HL-60 (cell line): ENCODE measurements around the gene GOLIM4.
"Not testable (repeated sequence)": the region's sequence is repeated elsewhere in the genome, so short reads cannot be mapped to it uniquely, and the experiment has no call there.

Source experiments
- DNase-seq, 2 experiments: peaks; one replicate each; pipeline ENCODE4 v3.0.0-alpha.2; 2010 to 2020; ENCODE audit warnings: low read depth in 1 of 2, low spot score in 1 of 2
- H3K27ac ChIP-seq: fragments of 250-450 bp; sonication (Bioruptor Pico); replicated peaks from 2 replicates; pipeline ENCODE4 v1.5.1; 2020; ENCODE audit warnings: mild to moderate bottlenecking, moderate library complexity
- H3K27me3 ChIP-seq: fragments of 250-450 bp; sonication (Bioruptor Pico); 2 replicates; pipeline ENCODE4 v1.5.1; 2021; ENCODE audit warnings: mild to moderate bottlenecking, moderate library complexity; ENCODE audit not compliant: insufficient read depth, poor library complexity, severe bottlenecking
- H3K4me3 ChIP-seq: replicated peaks from 2 replicates; pipeline ENCODE4 v1.5.1; 2011; ENCODE audit warnings: mild to moderate bottlenecking, control low read depth, low read length; ENCODE audit not compliant: insufficient read depth
- CTCF ChIP-seq: IDR thresholded peaks from one replicate; pipeline ENCODE4 v1.5.1; 2011; ENCODE audit warnings: low read length, control low read depth, inconsistent platforms; ENCODE audit not compliant: insufficient read depth
- GABPA ChIP-seq: IDR thresholded peaks from 2 replicates; pipeline ENCODE4 v1.6.1; 2012; ENCODE audit warnings: low read depth
- POLR2AphosphoS5 ChIP-seq: IDR thresholded peaks from 2 replicates; pipeline ENCODE4 v1.6.1; 2012; ENCODE audit warnings: low read depth
- REST ChIP-seq: IDR thresholded peaks from 2 replicates; pipeline ENCODE4 v1.6.1; 2012; ENCODE audit warnings: low read depth; ENCODE audit not compliant: insufficient replicate concordance
- SPI1 ChIP-seq: IDR thresholded peaks from 2 replicates; pipeline ENCODE4 v1.6.1; 2012; ENCODE audit warnings: low read depth, mild to moderate bottlenecking, borderline replicate concordance

GOLIM4 gene

GRCh38 chr3:168058481-168058880, 37.2 kb downstream of the GOLIM4 start:
- no peak for DNase-seq
- H3K4me3 ChIP-seq, result no peak overlapping the region
- no peak for TF ChIP-seq GABPA
- TF ChIP-seq POLR2AphosphoS5, result no peak
- TF ChIP-seq SPI1, result no peak
- TF ChIP-seq REST, result no peak
- no peak for TF ChIP-seq CTCF
- H3K27ac ChIP-seq, result no peak overlapping the region
- no peaks in the 10 kb centered on the region for H3K27me3 ChIP-seq

- not testable (repeated sequence) for H3K27ac ChIP-seq, DNase-seq, H3K27me3 ChIP-seq, H3K4me3 ChIP-seq
Measured at GRCh38 chr3:168056398-168057230, 39.1 kb downstream of the GOLIM4 start.

GRCh38 chr3:168054447-168054846, 41.3 kb downstream of the GOLIM4 start:
- no peaks in the 10 kb centered on the region for H3K27me3 ChIP-seq
- DNase-seq, result no peak
- no peak overlapping the region for H3K27ac ChIP-seq
- H3K4me3 ChIP-seq, result no peak overlapping the region
- TF ChIP-seq SPI1 (no peak), POLR2AphosphoS5 (no peak)

GRCh38 chr3:168053115-168053514, 42.6 kb downstream of the GOLIM4 start:
- TF ChIP-seq POLR2AphosphoS5 (no peak), SPI1 (no peak), REST (no peak), GABPA (no peak), CTCF (no peak)
- Histone ChIP-seq H3K4me3 (no peak overlapping the region), H3K27me3 (no peaks in the 10 kb centered on the region), H3K27ac (no peak overlapping the region)
- no peak for DNase-seq

- DNase-seq, result no peak
- H3K27me3 ChIP-seq, result no peaks in the 10 kb centered on the region
- no peak overlapping the region for H3K4me3 ChIP-seq
- TF ChIP-seq POLR2AphosphoS5 (no peak), CTCF (no peak), SPI1 (no peak), GABPA (no peak), REST (no peak)
- H3K27ac ChIP-seq, result no peak overlapping the region
Measured at GRCh38 chr3:168052515-168052914, 43.2 kb downstream of the GOLIM4 start.
